CD4-positive, alpha-beta T cell treated with Interleukin-15 for 1 hour (primary cell): ENCODE results near the gene CSAD.
"Not testable (repeated sequence)": the region's sequence is repeated elsewhere in the genome, so short reads cannot be mapped to it uniquely, and the experiment has no call there.

Experiments
- DNase-seq: peaks from one replicate; pipeline ENCODE4 v3.0.0-alpha.2; 2020

Gene CSAD

GRCh38 chr12:53217931-53218307 lies 37.2 kb upstream of the CSAD start:
- no peak for DNase-seq

GRCh38 chr12:53217051-53217930 lies 36.6 kb upstream of the CSAD start:
- DNase-seq: peak; percentile 80

GRCh38 chr12:53215497-53215896 lies 34.8 kb upstream of the CSAD start:
- DNase-seq: no peak

GRCh38 chr12:53214687-53215455 lies 34.1 kb upstream of the CSAD start:
- no peak for DNase-seq

- DNase-seq: no peak
Observed at GRCh38 chr12:53214221-53214620, 33.5 kb upstream of the CSAD start.

- DNase-seq: peak; percentile 81
Observed at GRCh38 chr12:53213348-53213747, 32.6 kb upstream of the CSAD start.

GRCh38 chr12:53212931-53213330 lies 32.2 kb upstream of the CSAD start:
- DNase-seq: no peak

GRCh38 chr12:53211476-53212381 lies 31.0 kb upstream of the CSAD start:
- no peak for DNase-seq

- DNase-seq: no peak
Observed at GRCh38 chr12:53210843-53211242, 30.1 kb upstream of the CSAD start.

- DNase-seq: no peak
Observed at GRCh38 chr12:53208877-53209463, 28.2 kb upstream of the CSAD start.

- DNase-seq: no peak
Observed at GRCh38 chr12:53208435-53208834, 27.7 kb upstream of the CSAD start.

GRCh38 chr12:53207042-53207441 lies 26.3 kb upstream of the CSAD start, which contains the start of gene ITGB7:
TSS of gene ITGB7 (minus strand) at chr12:53207251. CDS start at chr12:53200443, 6,808 bp downstream.
- peak; percentile 78 for DNase-seq

GRCh38 chr12:53205747-53206419 lies 25.2 kb upstream of the CSAD start:
- peak; percentile 56 for DNase-seq

- DNase-seq: no peak
Observed at GRCh38 chr12:53204351-53204750, 23.6 kb upstream of the CSAD start.

GRCh38 chr12:53202316-53202715 lies 21.6 kb upstream of the CSAD start:
- DNase-seq: not testable (repeated sequence)

- no peak for DNase-seq
Observed at GRCh38 chr12:53201639-53202038, 20.9 kb upstream of the CSAD start.

- DNase-seq: no peak
Observed at GRCh38 chr12:53201177-53201541, 20.4 kb upstream of the CSAD start.

GRCh38 chr12:53200458-53201176 lies 19.9 kb upstream of the CSAD start:
- no peak for DNase-seq

GRCh38 chr12:53200107-53200457 lies 19.4 kb upstream of the CSAD start:
- no peak for DNase-seq

- DNase-seq: no peak
Observed at GRCh38 chr12:53199700-53200099, 19.0 kb upstream of the CSAD start.

- peak; percentile 32 for DNase-seq
Observed at GRCh38 chr12:53198486-53199110, 17.9 kb upstream of the CSAD start.
